Glomerular endothelial cell (primary cell): ENCODE measurements around the gene MRPL16. TPM values are rescaled to one million over a fixed set of nuclear protein-coding genes. Genes with fewer than 3 reads are reported as not detected.
A peak's percentile ranks its signal among the peaks of the same experiment; 100 is the strongest.
"Not testable (repeated sequence)": the region's sequence is repeated elsewhere in the genome, so short reads cannot be mapped to it uniquely, and the experiment has no call there.

Experiments
- DNase-seq: peaks from one replicate; pipeline ENCODE4 v3.0.0-alpha.2; 2011; ENCODE audit warnings: low read depth, low spot score; ENCODE audit errors: extremely low read depth
- total RNA-seq: library from RNA; depleted of rRNA; stranded (reverse); fragments of >200 nt; gene quantifications from 2 replicates; pipeline ENCODE4 v1.2.3, GENCODE V29; 2015

Gene MRPL16
- 44.8 and 51.2 TPM in 2 replicates for total RNA-seq

- DNase-seq = no peak
Measured at GRCh38 chr11:59810189-59810910, at the start of gene MRPL16. Gene MRPL16 (minus strand): TSS chr11:59810778. CDS start chr11:59810658, 120 bp downstream.

GRCh38 chr11:59859673-59860072 is 49.1 kb upstream of the MRPL16 start:
- no peak for DNase-seq

GRCh38 chr11:59857439-59858434 is 47.2 kb upstream of the MRPL16 start:
- DNase-seq = peak; percentile 29

- no peak for DNase-seq
Measured at GRCh38 chr11:59854871-59855270, 44.3 kb upstream of the MRPL16 start.

GRCh38 chr11:59851416-59851815 is 40.8 kb upstream of the MRPL16 start:
- not testable (repeated sequence) for DNase-seq

GRCh38 chr11:59849551-59849950 is 39.0 kb upstream of the MRPL16 start:
- DNase-seq = not testable (repeated sequence)

GRCh38 chr11:59849129-59849528 is 38.6 kb upstream of the MRPL16 start:
- DNase-seq = no peak

- DNase-seq = not testable (repeated sequence)
Measured at GRCh38 chr11:59848439-59848838, 37.9 kb upstream of the MRPL16 start.

GRCh38 chr11:59847626-59848025 is 37.0 kb upstream of the MRPL16 start:
- no peak for DNase-seq

GRCh38 chr11:59846556-59846955 is 36.0 kb upstream of the MRPL16 start:
- no peak for DNase-seq

- DNase-seq = no peak
Measured at GRCh38 chr11:59845399-59845798, 34.8 kb upstream of the MRPL16 start, which contains the start of gene CBLIF. Gene CBLIF (minus strand): TSS chr11:59845499. CDS start chr11:59845453, 46 bp downstream.

GRCh38 chr11:59842316-59842715 is 31.7 kb upstream of the MRPL16 start:
- no peak for DNase-seq

GRCh38 chr11:59841514-59841913 is 30.9 kb upstream of the MRPL16 start:
- DNase-seq = no peak

GRCh38 chr11:59839615-59840014 is 29.0 kb upstream of the MRPL16 start:
- no peak for DNase-seq

- DNase-seq = no peak
Measured at GRCh38 chr11:59833602-59834001, 23.0 kb upstream of the MRPL16 start.

GRCh38 chr11:59829358-59829757 is 18.8 kb upstream of the MRPL16 start:
- no peak for DNase-seq

GRCh38 chr11:59822989-59823566 is 12.5 kb upstream of the MRPL16 start:
- DNase-seq = no peak

GRCh38 chr11:59818572-59818971 is 8.0 kb upstream of the MRPL16 start:
- DNase-seq = no peak

- not testable (repeated sequence) for DNase-seq
Measured at GRCh38 chr11:59816434-59816833, 5.9 kb upstream of the MRPL16 start.

GRCh38 chr11:59815754-59816153 is 5.2 kb upstream of the MRPL16 start:
- DNase-seq = no peak

- no peak for DNase-seq
Measured at GRCh38 chr11:59814021-59814420, 3.4 kb upstream of the MRPL16 start.
